ENCODE measurements around the gene GALNT9. TPM values are rescaled to one million over a fixed set of nuclear protein-coding genes. Genes with fewer than 3 reads are reported as not detected.

Gene GALNT9
- total RNA-seq, 1 donor from 2014 or later = not detected

GRCh38 chr12:132182206-132182710 is 147.1 kb downstream of the GALNT9 start:
- no peak for DNase-seq
- no peak for TF ChIP-seq CTCF (IDR thresholded peaks at IDR 0.05; ENCODE audit: borderline replicate concordance)
- Histone ChIP-seq H3K9me3 (replicated peaks) (peaks cover 29% of the 10 kb centered on the region), H3K36me3 (no peaks in the 10 kb centered on the region), H3K27me3 (ENCODE audit: low read depth) (peaks cover 75% of the 10 kb centered on the region), H3K4me1 (no peaks in the 10 kb centered on the region), H3K4me3 (no peak overlapping the region), H3K27ac (replicated peaks) (no peak overlapping the region)
- intact Hi-C loops (cut with micrococcal nuclease) = no loop called here

- Histone ChIP-seq H3K27ac (replicated peaks) (no peak overlapping the region), H3K4me1 (no peaks in the 10 kb centered on the region), H3K4me3 (no peak overlapping the region), H3K9me3 (replicated peaks) (peaks cover 23% of the 10 kb centered on the region), H3K27me3 (ENCODE audit: low read depth) (peaks cover 75% of the 10 kb centered on the region), H3K36me3 (no peaks in the 10 kb centered on the region)
- no peak for TF ChIP-seq CTCF (IDR thresholded peaks at IDR 0.05; ENCODE audit: borderline replicate concordance)
- no peak for DNase-seq
- intact Hi-C loops (cut with micrococcal nuclease) = no loop called here
Observed at GRCh38 chr12:132181570-132182200, 147.7 kb downstream of the GALNT9 start.

GRCh38 chr12:132180648-132181546 is 148.5 kb downstream of the GALNT9 start:
- TF ChIP-seq CTCF (IDR thresholded peaks at IDR 0.05; ENCODE audit: borderline replicate concordance) = no peak
- no peak for DNase-seq
- H3K27me3 ChIP-seq (ENCODE audit: low read depth) = peaks cover 77% of the 10 kb centered on the region
- no peak overlapping the region for H3K4me3 ChIP-seq
- H3K9me3 ChIP-seq (replicated peaks) = peaks cover 19% of the 10 kb centered on the region
- H3K36me3 ChIP-seq = no peaks in the 10 kb centered on the region
- H3K4me1 ChIP-seq = no peaks in the 10 kb centered on the region
- intact Hi-C loops (cut with micrococcal nuclease) = no loop called here
- H3K27ac ChIP-seq (replicated peaks) = no peak overlapping the region

GRCh38 chr12:132179431-132180362 is 149.7 kb downstream of the GALNT9 start:
- Histone ChIP-seq H3K4me1 (no peaks in the 10 kb centered on the region), H3K9me3 (replicated peaks) (peaks cover 7% of the 10 kb centered on the region), H3K36me3 (no peaks in the 10 kb centered on the region), H3K4me3 (no peak overlapping the region), H3K27ac (replicated peaks) (no peak overlapping the region), H3K27me3 (ENCODE audit: low read depth) (peaks cover 79% of the 10 kb centered on the region)
- DNase-seq = no peak
- TF ChIP-seq CTCF (IDR thresholded peaks at IDR 0.05; ENCODE audit: borderline replicate concordance) = no peak
- intact Hi-C loops (cut with micrococcal nuclease) = no loop called here

All from left ventricle myocardium inferior (tissue), 1 donor.